SHP77 treated with DMSO at 0.1 percent for 48 hours (cell line): ENCODE results near the gene WDR86.

Experiments used
- DNase-seq: peaks from one replicate; lab custom pipeline; 2025; lab: John Stamatoyannopoulos, UW

The WDR86 gene

GRCh38 chr7:151390598-151391357 lies 19.1 kb downstream of the WDR86 start:
- no peak for DNase-seq

GRCh38 chr7:151389768-151390597 lies 19.9 kb downstream of the WDR86 start:
- no peak for DNase-seq

- no peak for DNase-seq
Observed at GRCh38 chr7:151389096-151389767, 20.6 kb downstream of the WDR86 start.

- DNase-seq = no peak
Observed at GRCh38 chr7:151388430-151388829, 21.4 kb downstream of the WDR86 start.

GRCh38 chr7:151388007-151388297 lies 21.9 kb downstream of the WDR86 start:
- DNase-seq = no peak

- DNase-seq = no peak
Observed at GRCh38 chr7:151387161-151388006, 22.5 kb downstream of the WDR86 start.

GRCh38 chr7:151386301-151387160 lies 23.3 kb downstream of the WDR86 start:
- no peak for DNase-seq

GRCh38 chr7:151385626-151386300 lies 24.1 kb downstream of the WDR86 start:
- no peak for DNase-seq

GRCh38 chr7:151384776-151385625 lies 24.8 kb downstream of the WDR86 start:
- no peak for DNase-seq

- DNase-seq = no peak
Observed at GRCh38 chr7:151384352-151384697, 25.5 kb downstream of the WDR86 start.

- DNase-seq = no peak
Observed at GRCh38 chr7:151383638-151384351, 26.0 kb downstream of the WDR86 start.

GRCh38 chr7:151382079-151382885 lies 27.6 kb downstream of the WDR86 start:
- DNase-seq = no peak

- DNase-seq = no peak
Observed at GRCh38 chr7:151381348-151382078, 28.3 kb downstream of the WDR86 start.

GRCh38 chr7:151381098-151381347 lies 28.8 kb downstream of the WDR86 start:
- DNase-seq = no peak

GRCh38 chr7:151380199-151381097 lies 29.4 kb downstream of the WDR86 start:
- DNase-seq = no peak

GRCh38 chr7:151379534-151380198 lies 30.2 kb downstream of the WDR86 start:
- no peak for DNase-seq
